ENCODE results near the gene PZP.

PZP gene

DNA sequence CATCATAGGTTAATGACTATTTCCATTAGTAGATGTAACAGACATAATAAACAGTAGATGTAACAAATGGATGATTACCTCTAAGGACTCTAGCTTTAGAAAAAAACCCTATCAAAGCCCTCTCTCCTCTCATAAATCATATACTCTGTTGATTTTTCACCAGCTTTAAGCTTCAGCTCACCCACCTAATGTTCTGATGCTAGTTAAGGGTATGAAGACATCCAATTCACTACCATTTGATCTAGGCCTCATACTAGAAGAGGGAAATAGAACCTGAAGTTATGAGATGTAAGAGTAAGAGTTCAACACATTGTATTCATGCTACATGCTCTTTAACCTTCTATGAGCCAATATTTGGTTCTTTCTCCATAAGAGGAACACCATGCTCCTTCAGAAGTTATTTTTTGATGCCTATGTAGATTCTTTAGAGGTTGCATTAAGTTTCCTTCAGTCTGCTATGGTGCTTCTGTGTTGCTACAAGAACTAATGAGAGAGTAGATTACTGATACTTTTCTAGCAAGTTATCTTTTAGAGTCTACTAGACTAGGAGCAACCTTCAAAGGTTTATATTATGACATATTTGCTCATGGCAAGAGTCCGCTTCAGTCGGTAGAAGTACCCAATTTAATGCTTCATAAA lies 108.5 kb downstream of the PZP start:
- DNase-seq, result no peak

All from HCEC 1CT (cell line).